GM12878 (cell line): ENCODE results near the gene LRRC75B. TPM values are rescaled to one million over a fixed set of nuclear protein-coding genes. Genes with fewer than 3 reads are reported as not detected.

Source experiments
- ATAC-seq: fragments of 200-7000 bp; cut with Tn5 transposase; 3 replicates; pipeline ENCODE4 v1.9.1; 2020; ENCODE audit warnings: mild to moderate bottlenecking, moderate library complexity
- BruUV-seq: library from RNA; stranded (reverse); fragments of 400-500 nt; replicated peaks from 2 replicates; lab custom pipeline; 2021; lab: Mats Ljungman, UMichigan
- CTCF ChIA-PET: fragments of 300-600 bp; sonication (Branson Sonifier 250); formaldehyde crosslinking; extraction: SDS; loops from one replicate; lab custom pipeline; 2021; ENCODE audit warnings: inconsistent platforms; lab: Yijun Ruan, JAX
- POLR2A ChIA-PET: fragments of 350-600 bp; formaldehyde crosslinking; extraction: SDS; loops from one replicate; lab custom pipeline; 2021; ENCODE audit warnings: inconsistent platforms; lab: Charles Lee
- RAD21 ChIA-PET: fragments of 300-600 bp; sonication (Branson Sonifier 250); formaldehyde crosslinking; loops from one replicate; lab custom pipeline; 2023; ENCODE audit warnings: antibody characterized with exemption; ENCODE audit not compliant: unreplicated experiment; lab: Charles Lee
- SMC1A ChIA-PET: fragments of 300-600 bp; sonication (Branson Sonifier 250); formaldehyde crosslinking; loops from one replicate; lab custom pipeline; 2023; ENCODE audit not compliant: unreplicated experiment, uncharacterized antibody; lab: Charles Lee
- DNase-seq: peaks from one replicate; pipeline ENCODE4 v3.0.0-alpha.2; 2011; ENCODE audit warnings: low read depth, low spot score
- FAIRE-seq: peaks from 3 replicates; lab custom pipeline; 2011; peaks lifted over from hg19 to GRCh38; lab: Jason Lieb, UNC
- H2AFZ ChIP-seq: 2 replicates; pipeline ENCODE4 v1.6.0; 2011; ENCODE audit warnings: low read depth, low read length, control low read depth; ENCODE audit not compliant: control insufficient read depth
- H3K27ac ChIP-seq: 2 replicates; pipeline ENCODE4 v1.5.1; 2011; ENCODE audit warnings: control low read depth; ENCODE audit not compliant: control insufficient read depth, insufficient read depth
- H3K27me3 ChIP-seq, 2 experiments: replicated peaks in 1 of 2; 2 replicates each; pipeline versions ENCODE4 v1.6.0 to v1.6.1; 2011; ENCODE audit warnings: low read length in 1 of 2; ENCODE audit not compliant: control insufficient read depth in 2 of 2, insufficient read depth in 2 of 2
- H3K36me3 ChIP-seq, 2 experiments: 2 replicates each; pipeline ENCODE4 v1.5.1; 2011; ENCODE audit warnings: low read length in 1 of 2; ENCODE audit not compliant: control insufficient read depth in 2 of 2, insufficient read depth in 2 of 2
- H3K4me1 ChIP-seq: 2 replicates; pipeline ENCODE4 v1.6.1; 2011; ENCODE audit warnings: mild to moderate bottlenecking, low read length, moderate library complexity, mixed read lengths; ENCODE audit not compliant: control insufficient read depth, insufficient read depth
- H3K4me2 ChIP-seq: 2 replicates; pipeline ENCODE4 v1.6.0; 2011; ENCODE audit warnings: control low read depth; ENCODE audit not compliant: control insufficient read depth, insufficient read depth
- H3K4me3 ChIP-seq: fragments of 200-600 bp; sonication (generic); 2 replicates; pipeline ENCODE4 v1.5.1; 2016
- H3K79me2 ChIP-seq: 2 replicates; pipeline ENCODE4 v1.6.0; 2011; ENCODE audit warnings: low read length; ENCODE audit not compliant: control insufficient read depth, insufficient read depth
- H3K9ac ChIP-seq: 2 replicates; pipeline ENCODE4 v1.8.0; 2011; ENCODE audit warnings: low read length, control low read depth, mixed read lengths; ENCODE audit not compliant: control insufficient read depth, insufficient read depth
- H3K9me3 ChIP-seq: replicated peaks from 3 replicates; pipeline ENCODE4 v1.5.1; 2011; ENCODE audit warnings: mild to moderate bottlenecking, low read length; ENCODE audit not compliant: control insufficient read depth, insufficient read depth
- H4K20me1 ChIP-seq: 2 replicates; pipeline ENCODE4 v1.6.0; 2011; ENCODE audit not compliant: control insufficient read depth, insufficient read depth
- BACH1 ChIP-seq: fragments of 450-650 bp; IDR thresholded peaks from 2 replicates; pipeline ENCODE4 v1.6.1; 2017; ENCODE audit warnings: mild to moderate bottlenecking, borderline replicate concordance
- BRCA1 ChIP-seq: IDR thresholded peaks from 2 replicates; pipeline ENCODE4 v1.6.1; 2011; ENCODE audit warnings: low read depth, low read length, improper control_type of control experiment
- CEBPB ChIP-seq, 2 experiments: fragments of 150-350 bp in 1 of 2; IDR thresholded peaks; 2 replicates each; pipeline ENCODE4 v1.6.1; 2012 to 2014; ENCODE audit warnings: low read depth in 2 of 2, low read length in 2 of 2, borderline replicate concordance in 1 of 2, inconsistent platforms in 1 of 2
- CREM ChIP-seq: IDR thresholded peaks from 2 replicates; pipeline ENCODE4 v1.6.1; 2014; ENCODE audit warnings: antibody characterized with exemption, low read depth
- HDAC2 ChIP-seq: fragments of 200-600 bp; sonication (generic); IDR thresholded peaks from 2 replicates; pipeline ENCODE4 v1.6.1; 2017
- NRF1 ChIP-seq: conservative IDR thresholded peaks from 2 replicates; pipeline ENCODE4 v1.6.1; 2011; ENCODE audit warnings: mild to moderate bottlenecking, low read depth, low read length, improper control_type of control experiment
- SIX5 ChIP-seq: IDR thresholded peaks from 2 replicates; pipeline ENCODE4 v1.6.1; 2011; ENCODE audit warnings: mild to moderate bottlenecking, low read depth, low read length, moderate library complexity; ENCODE audit not compliant: severe bottlenecking
- TARDBP ChIP-seq: IDR thresholded peaks from 2 replicates; pipeline ENCODE4 v1.6.1; 2016; ENCODE audit warnings: borderline replicate concordance
- WRNIP1 ChIP-seq: IDR thresholded peaks from 2 replicates; pipeline ENCODE4 v1.6.1; 2011; ENCODE audit warnings: low read depth, low read length, improper control_type of control experiment, borderline replicate concordance
- WGBS: methylation state at CpG from one replicate; pipeline ENCODE4 v1.1.6; 2016; ENCODE audit warnings: low lambda C conversion rate; ENCODE audit not compliant: insufficient replicate concordance, insufficient coverage; ENCODE audit errors: missing lambda C conversion rate; 5-methylcytosine and 5-hydroxymethylcytosine counted together
- in situ Hi-C: fragments of 300-500 bp; cut with MboI; formaldehyde crosslinking; loops from 9 replicates; pipeline ENCODE4 v1.14.3; 2018; ENCODE audit warnings: mixed read lengths
- intact Hi-C: fragments of 100-400 bp; cut with micrococcal nuclease; formaldehyde crosslinking; loops from one replicate; pipeline ENCODE4 v1.14.2; 2022; ENCODE audit not compliant: unreplicated experiment
- polyA plus RNA-seq, 11 experiments: library from polyadenylated mRNA; depleted of rRNA in 4 of 11; unstranded in 6 of 11; stranded (reverse) in 5 of 11; fragments of >200 nt; fragmentation: Nextera tagmentation in 4 of 11; fragmentation: Illumina TruSeq in 1 of 11; extraction: Ambion mirVana in 4 of 11; extraction: Trizol in 1 of 11; gene quantifications; 1 replicate in 1 of 11; 2 replicates in 10 of 11; pipeline versions ENCODE4 v1.2.1 to v1.2.3, GENCODE V29; 2011 to 2016; ENCODE audit warnings: inconsistent platforms in 2 of 11, missing spikeins in 2 of 11, low read depth in 1 of 11
- total RNA-seq, 4 experiments: library from RNA; depleted of rRNA in 3 of 4; stranded (reverse); fragments of >200 nt in 3 of 4; fragmentation: Illumina TruSeq in 1 of 4; extraction: Trizol in 1 of 4; gene quantifications; 2 replicates each; pipeline versions ENCODE4 v1.2.1 to v1.2.3, GENCODE V29; 2013 to 2021

Gene LRRC75B
- total and polyA plus RNA-seq, 10 of the 15 experiments (the other 5 are each of a cell fraction or from before 2014, with no cell fraction given), result 0.09 to 0.98 (median 0.11) TPM; not detected in 3

GRCh38 chr22:24595863-24596262, 3.0 kb upstream of the LRRC75B start (continued):
- TF ChIP-seq BRCA1, result no peak
- TF ChIP-seq HDAC2, result no peak

- H3K27me3 ChIP-seq, result no peaks in the 10 kb centered on the region
- FAIRE-seq, result no peak
- no peaks in the 10 kb centered on the region for H3K36me3 ChIP-seq
- no peak overlapping the region for H3K4me2 ChIP-seq
- H4K20me1 ChIP-seq, result no peaks in the 10 kb centered on the region
- H2AFZ ChIP-seq, result no peak overlapping the region
- POLR2A ChIA-PET, result no interaction called here
- BruUV-seq, result no TSS peak
- TF ChIP-seq SIX5, result no peak
- no peak for TF ChIP-seq TARDBP
- no peak for TF ChIP-seq NRF1
- TF ChIP-seq BACH1, result no peak
- TF ChIP-seq WRNIP1, result no peak
- no peak for TF ChIP-seq CEBPB (IDR thresholded peaks at IDR 0.05; ENCODE audit: borderline replicate concordance in 1 of 2, low read depth in 2 of 2, low read length in 2 of 2)
- TF ChIP-seq CREM, result no peak
- TF ChIP-seq, all 136 proteins: peak for 0
- no peaks in the 10 kb centered on the region for H3K79me2 ChIP-seq
- H3K4me3 ChIP-seq, result no peak overlapping the region
- H3K27ac ChIP-seq, result no peak overlapping the region
- no peaks in the 10 kb centered on the region for H3K9me3 ChIP-seq
- 35% methylated on average over 6 of the region's 6 CpGs for WGBS
- H3K9ac ChIP-seq, result no peak overlapping the region
- CTCF ChIA-PET, result interaction anchor here (0.7 to 1.2 kb wide), 2 partner anchors 9 to 270 kb away, joined by 3 read pairs; no protein-coding TSS in a partner anchor
- no peaks in the 10 kb centered on the region for H3K4me1 ChIP-seq
- in situ Hi-C loops (no loop called here), intact Hi-C loops (no loop called here)
- SMC1A ChIA-PET, result no interaction called here
- ATAC-seq, result no peak
- RAD21 ChIA-PET, result no interaction called here
- no peak for DNase-seq
Measured at GRCh38 chr22:24595228-24595627, 2.4 kb upstream of the LRRC75B start.
